ENCODE measurements around the gene PCDHAC2. TPM values are rescaled to one million over a fixed set of nuclear protein-coding genes. Genes with fewer than 3 reads are reported as not detected.

PCDHAC2 gene
- total RNA-seq, 1 donor from 2014 or later, result 1.9 TPM

- no peak overlapping the region for H3K27ac Mint-ChIP-seq
These were observed 32.7 kb downstream of the PCDHAC2 start for GRCh38 chr5:140998921-140999410.

GRCh38 chr5:141001446-141001843 is 35.2 kb downstream of the PCDHAC2 start:
- peak; percentile 34 for DNase-seq (ENCODE audit: low spot score)
- no peaks in the 10 kb centered on the region for H3K9me3 Mint-ChIP-seq
- peak overlapping the region; percentile 53 for H3K4me3 ChIP-seq
- no peaks in the 10 kb centered on the region for H3K36me3 ChIP-seq
- peak overlapping the region; percentile 84 for H3K4me2 ChIP-seq
- H3K4me1 ChIP-seq, result peaks cover 62% of the 10 kb centered on the region
- no peaks in the 10 kb centered on the region for H3K9me3 ChIP-seq (ENCODE audit: low read depth)
- H3K27ac Mint-ChIP-seq, result peak overlapping the region; percentile 64
- peaks cover 41% of the 10 kb centered on the region for H4K20me1 ChIP-seq (ENCODE audit: low read depth)
- peak overlapping the region; percentile 37 for H2AFZ ChIP-seq (replicated peaks)
- no peak for TF ChIP-seq EZH2phosphoT487 (IDR thresholded peaks at IDR 0.05)
- no peak for TF ChIP-seq CTCF (IDR thresholded peaks at IDR 0.05)
- no peak for TF ChIP-seq EZH2 (IDR thresholded peaks at IDR 0.05)
- H3F3A ChIP-seq (ENCODE audit: low read depth), result peaks cover 53% of the 10 kb centered on the region
- no peak overlapping the region for H3K9ac ChIP-seq
- peaks cover 2% of the 10 kb centered on the region for H3K27me3 Mint-ChIP-seq (ENCODE audit: insufficient read depth, low read depth)
- H3K79me2 ChIP-seq (ENCODE audit: low read depth), result no peaks in the 10 kb centered on the region
- H3K27ac ChIP-seq, result peak overlapping the region; percentile 48
- peak overlapping the region; percentile 85 for H3K4me3 Mint-ChIP-seq
- H3K4me1 Mint-ChIP-seq, result peaks cover 54% of the 10 kb centered on the region
- H3K36me3 Mint-ChIP-seq, result peaks cover 4% of the 10 kb centered on the region
- H3K27me3 ChIP-seq, result peaks cover 7% of the 10 kb centered on the region

More at GRCh38 chr5:140998921-140999410, 32.7 kb downstream of the PCDHAC2 start:
- no peak for TF ChIP-seq EZH2 (IDR thresholded peaks at IDR 0.05)
- no peak for TF ChIP-seq EZH2phosphoT487 (IDR thresholded peaks at IDR 0.05)
- no peak for TF ChIP-seq CTCF (IDR thresholded peaks at IDR 0.05)
- H3F3A ChIP-seq (ENCODE audit: low read depth), result peaks cover 45% of the 10 kb centered on the region
- Mint-ChIP-seq H3K4me1 (peaks cover 43% of the 10 kb centered on the region), H3K4me3 (no peak overlapping the region), H3K9me3 (no peaks in the 10 kb centered on the region), H3K27me3 (ENCODE audit: insufficient read depth, low read depth) (peaks cover 5% of the 10 kb centered on the region), H3K36me3 (no peaks in the 10 kb centered on the region)
- H3K79me2 ChIP-seq (ENCODE audit: low read depth), result no peaks in the 10 kb centered on the region
- H3K27ac ChIP-seq, result no peak overlapping the region
- no peak overlapping the region for H3K4me3 ChIP-seq
- no peaks in the 10 kb centered on the region for H3K36me3 ChIP-seq
- peaks cover 50% of the 10 kb centered on the region for H3K4me1 ChIP-seq
- no peaks in the 10 kb centered on the region for H3K9me3 ChIP-seq (ENCODE audit: low read depth)
- no peak overlapping the region for H3K4me2 ChIP-seq
- peaks cover 7% of the 10 kb centered on the region for H3K27me3 ChIP-seq
- H4K20me1 ChIP-seq (ENCODE audit: low read depth), result peaks cover 28% of the 10 kb centered on the region
- no peak overlapping the region for H2AFZ ChIP-seq (replicated peaks)
- no peak overlapping the region for H3K9ac ChIP-seq
- peak; percentile 11 for DNase-seq (ENCODE audit: low spot score)

GRCh38 chr5:141001844-141002604 is 35.7 kb downstream of the PCDHAC2 start:
- Mint-ChIP-seq H3K36me3 (peaks cover 5% of the 10 kb centered on the region), H3K27ac (peak overlapping the region; percentile 64), H3K4me1 (peaks cover 54% of the 10 kb centered on the region), H3K9me3 (no peaks in the 10 kb centered on the region), H3K27me3 (ENCODE audit: insufficient read depth, low read depth) (peaks cover 2% of the 10 kb centered on the region), H3K4me3 (peak overlapping the region; percentile 85)
- peaks cover 53% of the 10 kb centered on the region for H3F3A ChIP-seq (ENCODE audit: low read depth)
- no peaks in the 10 kb centered on the region for H3K36me3 ChIP-seq
- TF ChIP-seq EZH2 (IDR thresholded peaks at IDR 0.05) (no peak), CTCF (IDR thresholded peaks at IDR 0.05) (no peak), EZH2phosphoT487 (IDR thresholded peaks at IDR 0.05) (no peak)
- H4K20me1 ChIP-seq (ENCODE audit: low read depth), result peaks cover 41% of the 10 kb centered on the region
- H3K4me1 ChIP-seq, result peaks cover 62% of the 10 kb centered on the region
- H3K79me2 ChIP-seq (ENCODE audit: low read depth), result no peaks in the 10 kb centered on the region
- no peaks in the 10 kb centered on the region for H3K9me3 ChIP-seq (ENCODE audit: low read depth)
- H3K9ac ChIP-seq, result no peak overlapping the region
- peak overlapping the region; percentile 37 for H2AFZ ChIP-seq (replicated peaks)
- H3K27ac ChIP-seq, result peak overlapping the region; percentile 48
- peaks cover 7% of the 10 kb centered on the region for H3K27me3 ChIP-seq
- DNase-seq (ENCODE audit: low spot score), result peak; percentile 84
- H3K4me3 ChIP-seq, result peak overlapping the region; percentile 53
- peak overlapping the region; percentile 84 for H3K4me2 ChIP-seq

Data from neural progenitor cell (in vitro differentiated cells).